ENCODE results near the gene DNM3.

Gene DNM3

GRCh38 chr1:172410027-172410426, 568.7 kb downstream of the DNM3 start:
- Histone ChIP-seq H3K36me3 (no peaks in the 10 kb centered on the region), H3K9me3 (no peaks in the 10 kb centered on the region), H3K4me3 (ENCODE audit: low read depth in 1 of 2, low read length in 1 of 2) (no peak overlapping the region), H3K4me1 (ENCODE audit: control insufficient read depth in 1 of 2, insufficient read depth in 1 of 2, low read depth in 1 of 2, low read length in 1 of 2) (no peaks in the 10 kb centered on the region), H3K27ac (no peak overlapping the region), H3K27me3 (no peaks in the 10 kb centered on the region)
- TF ChIP-seq CTCF (IDR thresholded peaks at IDR 0.05) = no peak

DNA sequence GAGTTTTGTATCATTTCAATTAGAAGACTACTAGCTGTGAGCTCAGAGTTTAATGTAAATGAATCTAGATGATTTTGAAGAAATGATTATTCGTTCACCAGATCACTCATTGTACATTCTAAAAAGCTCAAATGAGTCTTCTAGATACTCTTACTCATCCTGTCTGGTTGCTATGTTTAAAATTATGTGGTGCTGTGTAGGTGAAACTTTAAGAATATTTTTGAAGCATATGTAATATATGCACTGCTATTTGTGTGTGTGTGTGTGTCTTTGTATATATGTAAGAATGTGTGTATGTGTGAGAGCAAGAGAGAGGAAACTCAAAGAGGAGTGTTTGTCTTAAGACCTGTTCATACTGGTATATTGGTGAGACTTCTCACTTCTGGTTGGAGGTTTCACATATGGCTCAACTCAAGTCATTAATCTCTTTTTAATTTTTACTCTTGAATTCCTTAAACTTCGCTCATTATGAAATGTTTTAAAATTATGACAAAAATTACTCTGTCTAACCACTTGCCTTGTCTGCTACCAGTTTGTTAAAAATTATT, 570.6 kb downstream of the DNM3 start:
- H3K27me3 ChIP-seq = no peaks in the 10 kb centered on the region
- no peaks in the 10 kb centered on the region for H3K9me3 ChIP-seq
- H3K4me1 ChIP-seq (ENCODE audit: control insufficient read depth in 1 of 2, insufficient read depth in 1 of 2, low read depth in 1 of 2, low read length in 1 of 2) = no peaks in the 10 kb centered on the region
- H3K27ac ChIP-seq = no peak overlapping the region
- no peaks in the 10 kb centered on the region for H3K36me3 ChIP-seq
- TF ChIP-seq CTCF (IDR thresholded peaks at IDR 0.05) = no peak
- H3K4me3 ChIP-seq (ENCODE audit: low read depth in 1 of 2, low read length in 1 of 2) = no peak overlapping the region

GRCh38 chr1:172414331-172414730, 573.0 kb downstream of the DNM3 start:
- no peak overlapping the region for H3K27ac ChIP-seq
- no peaks in the 10 kb centered on the region for H3K27me3 ChIP-seq
- H3K4me1 ChIP-seq (ENCODE audit: control insufficient read depth in 1 of 2, insufficient read depth in 1 of 2, low read depth in 1 of 2, low read length in 1 of 2) = no peaks in the 10 kb centered on the region
- TF ChIP-seq CTCF (IDR thresholded peaks at IDR 0.05) = no peak
- H3K9me3 ChIP-seq = no peaks in the 10 kb centered on the region
- H3K4me3 ChIP-seq (ENCODE audit: low read depth in 1 of 2, low read length in 1 of 2) = no peak overlapping the region
- no peaks in the 10 kb centered on the region for H3K36me3 ChIP-seq

GRCh38 chr1:172416496-172417035, 575.3 kb downstream of the DNM3 start:
- Histone ChIP-seq H3K9me3 (no peaks in the 10 kb centered on the region), H3K36me3 (no peaks in the 10 kb centered on the region), H3K4me1 (ENCODE audit: control insufficient read depth in 1 of 2, insufficient read depth in 1 of 2, low read depth in 1 of 2, low read length in 1 of 2) (no peaks in the 10 kb centered on the region), H3K4me3 (ENCODE audit: low read depth in 1 of 2, low read length in 1 of 2) (no peak overlapping the region), H3K27me3 (no peaks in the 10 kb centered on the region), H3K27ac (no peak overlapping the region)
- TF ChIP-seq CTCF (IDR thresholded peaks at IDR 0.05) = no peak

DNA sequence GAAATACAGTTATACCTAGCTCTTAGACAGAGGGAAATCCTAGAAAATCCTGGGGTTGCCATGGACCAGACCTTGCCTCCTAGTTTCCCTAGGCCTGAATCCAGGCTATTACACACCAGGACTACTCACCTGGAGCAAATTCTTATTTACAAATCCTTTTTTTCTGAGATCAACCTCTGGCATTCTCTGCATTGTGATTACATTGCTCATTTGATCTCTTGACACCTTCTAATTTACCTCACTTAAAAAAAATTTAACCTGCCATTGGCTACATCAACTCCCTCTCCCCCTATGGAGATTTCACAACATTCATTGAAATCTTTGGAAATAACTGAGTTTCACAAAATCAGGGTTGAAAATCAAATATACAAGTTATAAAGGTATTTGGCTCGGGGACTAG, 576.3 kb downstream of the DNM3 start:
- no peaks in the 10 kb centered on the region for H3K9me3 ChIP-seq
- no peak for TF ChIP-seq CTCF (IDR thresholded peaks at IDR 0.05)
- no peaks in the 10 kb centered on the region for H3K4me1 ChIP-seq (ENCODE audit: control insufficient read depth in 1 of 2, insufficient read depth in 1 of 2, low read depth in 1 of 2, low read length in 1 of 2)
- H3K27ac ChIP-seq = no peak overlapping the region
- H3K4me3 ChIP-seq (ENCODE audit: low read depth in 1 of 2, low read length in 1 of 2) = no peak overlapping the region
- H3K36me3 ChIP-seq = no peaks in the 10 kb centered on the region
- H3K27me3 ChIP-seq = no peaks in the 10 kb centered on the region

Data from neutrophil (primary cell).